ENCODE results near the gene ZNF91.
"Not testable (repeated sequence)": the region's sequence is repeated elsewhere in the genome, so short reads cannot be mapped to it uniquely, and the experiment has no call there.

Gene ZNF91

GRCh38 chr19:23321403-23321802 is 73.9 kb downstream of the ZNF91 start:
- not testable (repeated sequence) for DNase-seq (ENCODE audit: extremely low read depth in 1 of 2, low read depth in 1 of 2)

DNA sequence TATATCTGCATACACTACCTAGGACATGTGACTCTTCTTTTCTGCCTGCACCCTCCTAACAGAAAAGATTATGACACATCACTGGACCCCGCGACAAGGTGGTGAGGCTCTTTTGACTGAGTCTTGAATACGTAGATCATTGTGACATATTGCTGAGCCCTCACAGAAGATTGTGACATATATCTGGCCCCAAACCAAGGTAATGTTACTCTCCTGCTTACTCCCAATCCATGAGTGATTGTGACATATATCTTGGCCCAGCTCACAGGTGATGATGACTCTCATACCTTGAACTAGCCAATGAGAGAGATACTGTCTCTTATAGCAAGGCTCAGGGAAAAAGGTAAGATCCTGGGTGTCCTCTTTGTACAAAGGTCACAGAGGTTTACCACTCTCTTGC is 75.7 kb downstream of the ZNF91 start:
- not testable (repeated sequence) for DNase-seq (ENCODE audit: extremely low read depth in 1 of 2, low read depth in 1 of 2)

- not testable (repeated sequence) for DNase-seq (ENCODE audit: extremely low read depth in 1 of 2, low read depth in 1 of 2)
These were observed 76.3 kb downstream of the ZNF91 start for GRCh38 chr19:23318941-23319340.

- DNase-seq (ENCODE audit: extremely low read depth in 1 of 2, low read depth in 1 of 2): no peak
These were observed 77.1 kb downstream of the ZNF91 start for GRCh38 chr19:23318143-23318542.

DNA sequence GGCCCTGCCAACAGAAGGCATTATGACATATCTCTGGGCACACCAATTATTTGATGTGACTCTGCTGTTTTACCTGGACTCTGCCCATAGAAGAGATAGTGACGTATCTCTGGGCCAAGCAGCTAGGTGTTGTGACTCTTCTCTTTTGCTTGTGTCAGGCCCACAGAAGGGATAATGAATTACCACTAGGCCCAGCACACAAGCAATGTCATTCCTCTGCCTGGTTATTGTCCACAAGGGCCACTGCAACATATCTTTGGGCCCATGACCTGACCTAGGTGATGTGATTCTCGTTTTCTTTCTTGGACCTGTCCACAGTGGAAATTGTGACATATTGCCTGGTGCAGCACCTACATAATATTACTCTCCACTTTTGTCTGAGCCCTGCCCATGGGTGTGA is 80.0 kb downstream of the ZNF91 start:
- no peak for DNase-seq (ENCODE audit: extremely low read depth in 1 of 2, low read depth in 1 of 2)

DNA sequence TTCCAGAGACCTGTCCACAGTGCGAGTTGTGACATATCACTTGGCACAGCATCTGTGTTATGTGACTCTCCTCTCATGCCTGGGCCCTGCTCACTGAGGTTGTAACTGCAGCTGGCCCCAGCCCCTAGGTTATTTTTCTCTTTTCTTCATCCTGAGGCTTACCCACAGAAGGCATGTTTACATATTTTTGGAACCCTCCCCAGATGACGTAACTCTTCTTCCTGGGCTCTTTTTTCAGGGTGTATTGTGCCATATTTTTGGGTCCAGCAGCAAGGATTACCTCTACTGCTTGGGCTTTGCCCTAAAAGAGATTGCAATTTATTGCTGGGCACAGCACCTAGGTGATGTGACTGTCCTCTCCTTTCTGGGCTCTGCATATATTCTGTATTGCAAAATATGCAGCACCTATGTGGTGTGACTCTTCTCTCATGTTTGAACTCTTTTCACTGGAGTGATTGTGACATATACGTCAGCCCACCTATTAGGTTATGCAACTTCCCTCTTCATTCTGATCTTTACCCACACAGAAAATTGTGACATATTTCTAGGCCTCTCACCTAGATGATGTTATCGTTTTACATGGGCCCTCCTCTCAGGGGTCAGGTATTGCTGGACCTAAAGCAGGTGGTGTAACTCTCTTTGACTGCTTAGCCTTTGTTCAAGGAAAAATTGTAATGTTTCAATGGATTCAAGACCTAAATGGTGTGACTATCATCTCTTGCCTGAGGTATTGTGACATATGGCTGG is 80.6 kb downstream of the ZNF91 start:
- no peak for DNase-seq (ENCODE audit: extremely low read depth in 1 of 2, low read depth in 1 of 2)

DNA sequence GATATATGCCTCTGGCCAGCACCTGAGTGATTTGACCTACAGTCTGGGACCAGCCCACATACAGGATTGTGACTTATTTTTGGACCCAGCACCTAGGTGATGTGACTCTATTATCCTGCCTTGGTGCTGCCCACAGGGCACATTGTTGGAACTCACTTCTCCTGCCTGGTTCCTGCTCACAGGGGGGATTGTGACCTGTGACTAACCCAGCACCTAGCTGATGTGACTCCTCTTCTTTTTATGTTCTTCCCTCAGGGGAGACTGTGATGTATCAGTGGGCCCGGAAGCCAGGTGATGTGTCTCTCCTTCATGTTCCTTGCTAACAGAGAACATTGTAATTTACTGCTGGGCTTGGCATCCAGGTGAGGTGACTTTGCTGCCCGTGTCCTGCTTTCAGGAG is 82.1 kb downstream of the ZNF91 start:
- DNase-seq (ENCODE audit: extremely low read depth in 1 of 2, low read depth in 1 of 2): no peak

DNA sequence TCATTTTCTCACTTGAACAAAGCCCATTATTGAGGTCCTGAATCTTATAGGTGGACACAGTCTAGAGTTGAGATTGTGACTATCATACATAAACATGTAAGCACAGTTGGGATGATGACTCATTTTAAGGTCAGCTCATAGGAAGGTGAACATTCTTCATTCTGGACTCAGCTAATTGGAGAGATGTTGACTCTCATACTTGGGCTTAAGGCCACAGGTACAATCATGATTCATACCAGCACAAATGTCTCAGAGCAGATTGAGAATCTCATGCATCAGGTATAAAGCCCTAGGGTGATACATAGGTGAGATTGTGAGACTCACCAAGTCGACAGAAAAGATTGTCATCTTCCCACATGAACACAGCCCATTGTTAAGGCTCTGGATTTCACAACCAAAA is 82.8 kb downstream of the ZNF91 start:
- no peak for DNase-seq (ENCODE audit: extremely low read depth in 1 of 2, low read depth in 1 of 2)

- no peak for DNase-seq (ENCODE audit: extremely low read depth in 1 of 2, low read depth in 1 of 2)
These were observed 83.7 kb downstream of the ZNF91 start for GRCh38 chr19:23311551-23311950.

DNA sequence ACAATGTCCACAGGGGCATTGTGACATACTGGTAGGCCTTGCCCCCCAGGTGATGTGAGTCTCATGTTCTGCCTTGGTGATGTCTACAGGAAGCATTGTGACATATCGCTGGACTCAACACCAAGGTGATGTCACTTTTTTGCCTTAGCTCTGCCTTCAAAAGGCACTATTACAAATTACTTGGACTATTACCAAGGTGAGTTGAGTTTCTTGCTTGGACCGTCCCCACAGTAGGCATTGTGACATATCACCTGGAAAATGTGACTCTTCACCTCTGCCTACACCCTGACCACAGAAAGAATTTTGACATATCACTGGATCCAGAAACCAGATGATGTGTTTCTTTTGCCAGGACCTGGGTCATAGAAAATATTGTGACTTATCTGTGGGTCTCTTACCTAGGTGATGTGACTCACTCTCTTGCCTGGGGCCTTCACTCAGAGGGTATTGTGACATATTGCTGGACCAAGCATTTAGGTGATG is 84.5 kb downstream of the ZNF91 start:
- no peak for DNase-seq (ENCODE audit: extremely low read depth in 1 of 2, low read depth in 1 of 2)

- DNase-seq (ENCODE audit: extremely low read depth in 1 of 2, low read depth in 1 of 2): no peak
These were observed 85.3 kb downstream of the ZNF91 start for GRCh38 chr19:23309926-23310325.

GRCh38 chr19:23305555-23305954 is 89.7 kb downstream of the ZNF91 start:
- DNase-seq (ENCODE audit: extremely low read depth in 1 of 2, low read depth in 1 of 2): no peak

- no peak for DNase-seq (ENCODE audit: extremely low read depth in 1 of 2, low read depth in 1 of 2)
These were observed 91.0 kb downstream of the ZNF91 start for GRCh38 chr19:23304238-23304637.

- no peak for DNase-seq (ENCODE audit: extremely low read depth in 1 of 2, low read depth in 1 of 2)
These were observed 101.1 kb downstream of the ZNF91 start for GRCh38 chr19:23294141-23294540.

- DNase-seq (ENCODE audit: extremely low read depth in 1 of 2, low read depth in 1 of 2): not testable (repeated sequence)
These were observed 105.3 kb downstream of the ZNF91 start for GRCh38 chr19:23289966-23290365.
